PC-9 (cell line): ENCODE results near the gene LYST. TPM values are rescaled to one million over a fixed set of nuclear protein-coding genes. Genes with fewer than 3 reads are reported as not detected.
"Not testable (repeated sequence)": the region's sequence is repeated elsewhere in the genome, so short reads cannot be mapped to it uniquely, and the experiment has no call there.

ENCODE experiments used
- BruUV-seq: library from RNA; stranded (reverse); fragments of 400-500 nt; replicated peaks from 2 replicates; lab custom pipeline; 2021; lab: Mats Ljungman, UMichigan
- CTCF ChIA-PET: fragments of 300-600 bp; sonication (Branson Sonifier 250); formaldehyde crosslinking; loops from one replicate; lab custom pipeline; 2022; ENCODE audit warnings: antibody characterized with exemption; lab: Charles Lee
- POLR2A ChIA-PET: fragments of 300-600 bp; sonication (Branson Sonifier 250); formaldehyde crosslinking; loops from one replicate; lab custom pipeline; 2022; ENCODE audit warnings: antibody characterized with exemption; ENCODE audit not compliant: unreplicated experiment; lab: Charles Lee
- DNase-seq, 2 experiments: peaks; one replicate each; pipeline versions ENCODE4 v3.0.0 to v3.0.0-alpha.2; 2015 to 2022; ENCODE audit warnings: mixed read lengths in 1 of 2
- H2AFZ ChIP-seq: fragments of 200-600 bp; sonication (generic); 2 replicates; pipeline ENCODE4 v1.8.1; 2017; ENCODE audit warnings: antibody characterized with exemption
- H3F3A ChIP-seq: fragments of 200-600 bp; sonication (generic); 2 replicates; pipeline ENCODE4 v1.8.1; 2017; ENCODE audit warnings: antibody characterized with exemption, mild to moderate bottlenecking, low read depth; ENCODE audit not compliant: insufficient read depth
- H3K27ac ChIP-seq: fragments of 200-600 bp; sonication (generic); 2 replicates; pipeline ENCODE4 v1.6.1; 2016; ENCODE audit warnings: mixed run types
- H3K27me3 ChIP-seq: fragments of 200-600 bp; sonication (generic); 2 replicates; pipeline ENCODE4 v1.6.1; 2016; ENCODE audit warnings: low read depth, mixed run types; ENCODE audit not compliant: insufficient read depth
- H3K36me3 ChIP-seq: fragments of 200-600 bp; sonication (generic); 2 replicates; pipeline ENCODE4 v1.6.1; 2016; ENCODE audit warnings: low read depth, mixed run types
- H3K4me1 ChIP-seq: fragments of 200-600 bp; sonication (generic); replicated peaks from 2 replicates; pipeline ENCODE4 v1.6.1; 2016; ENCODE audit warnings: mixed run types; ENCODE audit not compliant: insufficient read depth
- H3K4me2 ChIP-seq: fragments of 200-600 bp; sonication (generic); 2 replicates; pipeline ENCODE4 v1.6.1; 2017; ENCODE audit warnings: mixed run types
- H3K4me3 ChIP-seq: fragments of 200-600 bp; sonication (generic); 2 replicates; pipeline ENCODE4 v1.6.1; 2016; ENCODE audit warnings: mixed run types
- H3K79me2 ChIP-seq: fragments of 200-600 bp; sonication (generic); 2 replicates; pipeline ENCODE4 v1.6.1; 2017; ENCODE audit warnings: low read depth, mixed run types
- H3K9me2 ChIP-seq: fragments of 200-600 bp; sonication (generic); 2 replicates; pipeline ENCODE4 v1.8.1; 2017; ENCODE audit warnings: mild to moderate bottlenecking; ENCODE audit not compliant: insufficient read depth
- H3K9me3 ChIP-seq: fragments of 200-600 bp; sonication (generic); 2 replicates; pipeline ENCODE4 v1.8.1; 2016; ENCODE audit warnings: low read depth; ENCODE audit not compliant: insufficient read depth
- H4K20me1 ChIP-seq: fragments of 200-600 bp; sonication (generic); 2 replicates; pipeline ENCODE4 v1.8.1; 2017; ENCODE audit not compliant: insufficient read depth
- EZH2 ChIP-seq: fragments of 200-600 bp; sonication (generic); IDR thresholded peaks from 2 replicates; pipeline ENCODE4 v1.8.0; 2017; ENCODE audit warnings: antibody characterized with exemption, low read depth
- intact Hi-C: fragments of 100-400 bp; cut with micrococcal nuclease; formaldehyde crosslinking; loops from one replicate; pipeline ENCODE4 v1.10.0; 2022; ENCODE audit not compliant: unreplicated experiment
- total RNA-seq: library from RNA; stranded (reverse); gene quantifications from 2 replicates; pipeline ENCODE4 v1.2.3, GENCODE V29; 2021
- TF ChIP-seq, protein P1 (sequence below): fragments of 200-600 bp; sonication (generic); conservative IDR thresholded peaks from 2 replicates; pipeline ENCODE4 v1.6.1; 2017; ENCODE audit warnings: mixed run types, antibody characterized with exemption, mild to moderate bottlenecking, moderate library complexity

The LYST gene
- total RNA-seq, 1 experiment from 2014 or later: 14.1 TPM

DNA sequence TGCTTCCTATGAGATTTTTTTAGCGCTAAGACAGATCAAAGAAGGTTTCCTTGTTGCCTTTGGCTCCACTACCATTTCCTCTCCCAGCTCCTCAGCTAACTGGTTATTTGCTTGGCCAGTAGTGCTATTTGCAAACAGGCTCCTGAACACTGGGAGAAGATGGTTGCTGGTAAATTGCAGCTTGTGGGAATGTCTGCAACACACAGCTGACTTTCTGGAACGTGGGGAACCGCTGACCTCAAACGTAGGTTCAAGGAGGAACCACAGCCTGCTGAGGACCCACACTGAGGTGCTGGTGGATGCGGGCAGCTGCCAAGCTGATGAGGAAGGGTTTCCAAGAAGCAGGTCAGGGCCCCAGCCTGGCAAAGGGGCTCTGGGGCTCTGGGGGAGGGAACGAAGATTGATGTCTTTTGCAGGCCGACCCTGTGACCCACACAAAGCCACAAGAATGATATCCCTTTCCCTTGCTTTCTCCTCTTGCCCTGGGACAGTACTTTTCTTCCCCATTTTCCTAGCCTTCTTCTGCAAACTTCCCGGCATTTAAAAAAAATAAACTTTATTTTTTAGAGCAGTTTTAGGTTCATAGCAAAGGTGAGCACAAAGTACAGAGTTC, 241.9 kb downstream of the LYST start:
- CTCF ChIA-PET: no interaction called here
- no peaks in the 10 kb centered on the region for H3K9me2 ChIP-seq
- no peak overlapping the region for H2AFZ ChIP-seq
- POLR2A ChIA-PET: no interaction called here
- no peaks in the 10 kb centered on the region for H4K20me1 ChIP-seq
- no peak overlapping the region for H3K4me2 ChIP-seq
- no peaks in the 10 kb centered on the region for H3K27me3 ChIP-seq
- H3K27ac ChIP-seq: no peak overlapping the region
- H3K4me1 ChIP-seq: peaks cover 12% of the 10 kb centered on the region
- H3K9me3 ChIP-seq: no peaks in the 10 kb centered on the region
- no peak overlapping the region for H3K4me3 ChIP-seq
- TF ChIP-seq, protein P1, sequence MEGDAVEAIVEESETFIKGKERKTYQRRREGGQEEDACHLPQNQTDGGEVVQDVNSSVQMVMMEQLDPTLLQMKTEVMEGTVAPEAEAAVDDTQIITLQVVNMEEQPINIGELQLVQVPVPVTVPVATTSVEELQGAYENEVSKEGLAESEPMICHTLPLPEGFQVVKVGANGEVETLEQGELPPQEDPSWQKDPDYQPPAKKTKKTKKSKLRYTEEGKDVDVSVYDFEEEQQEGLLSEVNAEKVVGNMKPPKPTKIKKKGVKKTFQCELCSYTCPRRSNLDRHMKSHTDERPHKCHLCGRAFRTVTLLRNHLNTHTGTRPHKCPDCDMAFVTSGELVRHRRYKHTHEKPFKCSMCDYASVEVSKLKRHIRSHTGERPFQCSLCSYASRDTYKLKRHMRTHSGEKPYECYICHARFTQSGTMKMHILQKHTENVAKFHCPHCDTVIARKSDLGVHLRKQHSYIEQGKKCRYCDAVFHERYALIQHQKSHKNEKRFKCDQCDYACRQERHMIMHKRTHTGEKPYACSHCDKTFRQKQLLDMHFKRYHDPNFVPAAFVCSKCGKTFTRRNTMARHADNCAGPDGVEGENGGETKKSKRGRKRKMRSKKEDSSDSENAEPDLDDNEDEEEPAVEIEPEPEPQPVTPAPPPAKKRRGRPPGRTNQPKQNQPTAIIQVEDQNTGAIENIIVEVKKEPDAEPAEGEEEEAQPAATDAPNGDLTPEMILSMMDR: no peak
- no peak for TF ChIP-seq EZH2
- no peak for DNase-seq
- intact Hi-C loops: no loop called here
- no peaks in the 10 kb centered on the region for H3K36me3 ChIP-seq
- no peaks in the 10 kb centered on the region for H3F3A ChIP-seq
- no TSS peak for BruUV-seq
- no peaks in the 10 kb centered on the region for H3K79me2 ChIP-seq

DNA sequence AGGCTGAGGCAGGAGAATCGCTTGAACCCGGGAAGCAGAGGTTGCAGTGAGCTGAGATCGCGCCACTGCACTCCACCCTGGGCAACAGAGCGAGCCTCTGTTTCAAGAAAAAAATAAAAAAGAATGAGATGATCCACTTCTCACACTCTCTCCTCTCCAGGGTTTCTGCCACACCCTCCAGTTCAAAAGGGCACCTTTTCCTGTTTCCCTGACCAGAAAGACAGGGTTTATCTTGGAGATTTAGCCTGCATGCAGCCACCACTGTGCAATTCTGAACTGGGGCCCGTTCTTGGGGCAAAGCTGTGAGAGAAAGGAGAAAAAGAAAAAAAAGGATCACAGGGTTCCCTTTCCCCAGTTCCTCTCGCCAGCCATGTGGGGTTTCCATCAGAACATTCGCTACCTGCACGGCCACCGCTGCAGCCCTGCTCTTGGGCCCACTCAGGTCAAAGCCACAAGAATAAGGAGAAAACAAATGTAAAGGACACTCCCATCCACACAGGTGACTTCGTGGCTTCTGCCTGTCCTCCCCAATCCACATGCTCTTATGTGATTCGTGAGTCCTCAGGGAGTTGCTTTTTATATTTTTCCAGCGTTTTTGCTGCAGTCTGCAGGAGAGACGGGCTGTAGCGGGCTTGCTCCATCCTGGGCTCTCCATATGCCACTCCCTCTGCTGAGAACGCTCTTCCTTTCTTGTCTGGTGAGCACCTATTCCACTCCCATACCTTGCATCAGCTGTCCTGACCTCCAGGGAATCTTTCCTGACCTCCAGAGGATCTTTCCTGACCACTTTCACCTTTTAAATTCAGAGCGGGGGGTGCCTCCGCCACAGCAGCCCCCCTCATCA, 243.5 kb downstream of the LYST start:
- H3K79me2 ChIP-seq: no peaks in the 10 kb centered on the region
- H4K20me1 ChIP-seq: no peaks in the 10 kb centered on the region
- H3K27me3 ChIP-seq: no peaks in the 10 kb centered on the region
- H3K36me3 ChIP-seq: no peaks in the 10 kb centered on the region
- H3K4me3 ChIP-seq: no peak overlapping the region
- no peaks in the 10 kb centered on the region for H3K9me2 ChIP-seq
- H3F3A ChIP-seq: no peaks in the 10 kb centered on the region
- no peak overlapping the region; the same call in 1 of the 2 replicates for H2AFZ ChIP-seq
- no TSS peak for BruUV-seq
- H3K27ac ChIP-seq: no peak overlapping the region
- H3K4me2 ChIP-seq: peak overlapping the region; percentile 12; the same call in 1 of the 2 replicates
- TF ChIP-seq, protein P1: no peak
- no peak for TF ChIP-seq EZH2
- peak in 1 of 2 experiments; percentile 45 for DNase-seq
- ChIA-PET CTCF (no interaction called here), POLR2A (no interaction called here)
- intact Hi-C loops: no loop called here
- H3K9me3 ChIP-seq: no peaks in the 10 kb centered on the region
- peaks cover 12% of the 10 kb centered on the region for H3K4me1 ChIP-seq

DNA sequence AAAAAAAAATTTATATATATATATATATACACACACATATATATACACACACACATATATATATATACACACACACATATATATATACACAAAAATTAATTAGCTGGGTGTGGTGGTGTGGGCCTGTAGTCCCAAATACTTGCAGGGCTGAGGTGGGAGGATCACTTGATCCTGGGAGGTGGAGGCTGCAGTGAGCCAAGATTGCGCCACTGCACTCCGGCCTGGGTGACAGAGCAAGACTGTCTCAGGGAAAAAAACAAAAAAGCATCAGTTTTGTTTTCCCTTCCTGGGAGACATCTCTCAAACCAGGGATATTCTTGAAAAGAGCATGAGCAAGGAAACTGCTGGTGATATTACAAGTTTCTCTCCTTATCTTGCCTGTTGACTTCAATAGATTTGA, 247.6 kb downstream of the LYST start:
- H2AFZ ChIP-seq, H3K4me2 ChIP-seq, BruUV-seq, H3K79me2 ChIP-seq, DNase-seq, H3K9me2 ChIP-seq, intact Hi-C loops, H3K4me3 ChIP-seq, POLR2A ChIA-PET, H3K27me3 ChIP-seq, H4K20me1 ChIP-seq, H3K36me3 ChIP-seq, H3K9me3 ChIP-seq, H3F3A ChIP-seq, H3K27ac ChIP-seq: not testable (repeated sequence)
- CTCF ChIA-PET: interaction anchor here (0.6 kb wide), 1 partner anchor 22 kb away, joined by 6 read pairs; no protein-coding TSS in a partner anchor
- peaks cover 12% of the 10 kb centered on the region for H3K4me1 ChIP-seq
